ENCODE data around the gene SNAP25.

SNAP25 gene

DNA sequence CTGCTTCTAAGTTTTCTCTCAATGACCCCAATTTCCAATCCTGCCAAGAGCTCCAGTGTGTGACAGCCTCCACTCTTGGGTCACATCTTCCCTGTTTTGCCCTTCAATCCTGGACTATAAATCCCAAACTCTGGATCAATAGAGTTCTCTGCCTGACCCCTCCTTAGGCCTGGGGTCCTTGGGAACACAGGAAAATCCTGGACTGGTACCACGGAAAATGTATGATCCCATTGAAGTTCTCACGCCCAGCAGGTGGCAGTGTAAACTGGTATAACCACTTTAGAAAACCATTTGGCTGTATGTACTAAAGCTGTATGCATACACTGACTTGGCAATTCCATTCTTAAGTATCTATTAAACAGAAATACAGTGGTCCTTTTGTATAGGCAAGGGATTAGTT is 98.0 kb downstream of the SNAP25 start:
- DNase-seq (ENCODE audit: extremely low read depth, low read depth), result no peak
- TF ChIP-seq, protein P1, sequence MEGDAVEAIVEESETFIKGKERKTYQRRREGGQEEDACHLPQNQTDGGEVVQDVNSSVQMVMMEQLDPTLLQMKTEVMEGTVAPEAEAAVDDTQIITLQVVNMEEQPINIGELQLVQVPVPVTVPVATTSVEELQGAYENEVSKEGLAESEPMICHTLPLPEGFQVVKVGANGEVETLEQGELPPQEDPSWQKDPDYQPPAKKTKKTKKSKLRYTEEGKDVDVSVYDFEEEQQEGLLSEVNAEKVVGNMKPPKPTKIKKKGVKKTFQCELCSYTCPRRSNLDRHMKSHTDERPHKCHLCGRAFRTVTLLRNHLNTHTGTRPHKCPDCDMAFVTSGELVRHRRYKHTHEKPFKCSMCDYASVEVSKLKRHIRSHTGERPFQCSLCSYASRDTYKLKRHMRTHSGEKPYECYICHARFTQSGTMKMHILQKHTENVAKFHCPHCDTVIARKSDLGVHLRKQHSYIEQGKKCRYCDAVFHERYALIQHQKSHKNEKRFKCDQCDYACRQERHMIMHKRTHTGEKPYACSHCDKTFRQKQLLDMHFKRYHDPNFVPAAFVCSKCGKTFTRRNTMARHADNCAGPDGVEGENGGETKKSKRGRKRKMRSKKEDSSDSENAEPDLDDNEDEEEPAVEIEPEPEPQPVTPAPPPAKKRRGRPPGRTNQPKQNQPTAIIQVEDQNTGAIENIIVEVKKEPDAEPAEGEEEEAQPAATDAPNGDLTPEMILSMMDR (IDR thresholded peaks at IDR 0.05; ENCODE audit: low read depth, low read length, missing control alignments), result peak; percentile 35
- H3K4me3 ChIP-seq (replicated peaks; ENCODE audit: low read depth, low read length), result no peak overlapping the region

DNA sequence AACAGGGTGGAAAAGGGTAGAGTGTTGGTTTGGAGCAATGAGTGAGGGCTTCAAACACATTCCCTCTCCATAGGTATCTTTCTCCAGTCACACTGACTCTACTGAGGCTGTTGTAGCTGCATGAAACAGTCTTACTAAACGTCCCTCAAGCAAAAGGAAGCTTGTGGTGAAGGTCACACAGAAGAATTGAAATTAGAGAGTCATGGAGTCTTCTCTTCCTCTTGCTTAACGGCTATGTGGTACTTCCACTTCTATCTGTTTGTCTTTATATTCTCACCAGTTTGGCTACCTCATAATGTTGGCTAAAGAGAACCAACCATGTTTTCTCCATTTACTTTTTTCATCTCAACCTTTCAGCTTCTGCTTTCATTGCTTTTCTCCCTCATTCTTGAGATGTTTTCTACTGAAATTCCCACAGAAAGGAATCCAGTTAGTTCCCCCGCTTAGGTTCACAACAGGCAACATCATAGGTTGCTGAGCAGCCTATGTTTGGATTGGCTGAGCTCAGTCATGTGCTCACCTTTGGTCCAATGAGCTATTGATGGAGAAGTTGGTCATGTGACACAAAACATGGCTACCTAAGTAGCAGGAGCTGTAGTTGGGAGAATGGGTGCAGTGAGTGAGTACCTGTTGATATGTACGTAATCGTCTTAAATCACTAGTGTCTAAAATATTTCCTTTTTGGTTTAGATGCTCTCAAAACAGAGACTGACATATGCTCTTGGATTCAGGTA is 99.8 kb downstream of the SNAP25 start:
- H3K4me3 ChIP-seq (replicated peaks; ENCODE audit: low read depth, low read length), result no peak overlapping the region
- TF ChIP-seq, protein P1 (IDR thresholded peaks at IDR 0.05; ENCODE audit: low read depth, low read length, missing control alignments), result no peak
- DNase-seq (ENCODE audit: extremely low read depth, low read depth), result no peak

DNA sequence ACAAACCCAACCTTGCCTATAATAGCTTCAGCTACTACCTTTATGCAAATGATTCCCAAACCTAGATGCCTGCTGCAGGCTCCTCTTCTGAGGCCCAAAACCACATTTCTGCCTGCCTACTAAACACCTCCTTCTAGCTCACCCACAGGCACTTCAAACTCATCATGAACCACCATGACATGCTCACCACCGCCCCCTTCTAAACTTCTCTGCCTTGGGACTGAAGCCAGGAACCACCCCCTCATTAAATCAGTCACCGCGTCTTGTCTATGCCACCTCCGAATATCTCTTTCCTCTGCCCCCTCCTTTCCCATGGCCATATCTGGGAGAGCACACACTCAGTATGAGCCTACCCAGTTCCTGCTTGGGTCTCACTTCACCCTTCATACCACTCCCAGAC is 101.2 kb downstream of the SNAP25 start:
- no peak for DNase-seq (ENCODE audit: extremely low read depth, low read depth)
- H3K4me3 ChIP-seq (replicated peaks; ENCODE audit: low read depth, low read length), result no peak overlapping the region
- TF ChIP-seq, protein P1 (IDR thresholded peaks at IDR 0.05; ENCODE audit: low read depth, low read length, missing control alignments), result no peak

DNA sequence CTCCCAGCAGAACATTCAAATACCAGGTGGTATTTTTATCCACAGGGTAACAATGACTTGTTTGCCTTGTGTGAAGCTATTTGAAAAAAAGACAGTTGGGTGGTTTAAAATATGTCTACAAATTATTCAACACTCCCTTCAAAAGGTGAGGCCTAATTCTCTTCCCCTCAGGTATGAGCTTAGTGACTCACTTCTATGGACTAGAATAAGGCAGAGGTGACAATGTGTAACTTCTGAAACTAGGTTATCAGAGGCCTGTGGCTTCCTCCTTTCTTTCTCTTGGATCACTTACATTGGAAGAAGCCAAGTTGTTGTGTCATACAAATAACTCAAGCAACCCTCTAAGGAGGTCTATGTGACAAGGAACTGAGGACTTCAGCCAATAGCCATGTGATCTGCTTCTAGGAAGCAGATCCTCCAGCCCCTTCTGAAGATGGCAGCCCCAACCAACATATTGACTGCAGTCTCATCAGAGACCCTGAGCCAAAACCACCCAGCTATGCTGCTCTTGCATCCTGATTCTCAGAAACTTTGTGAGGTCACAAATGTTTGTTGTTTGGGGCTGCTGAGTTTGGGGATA is 102.6 kb downstream of the SNAP25 start:
- H3K4me3 ChIP-seq (replicated peaks; ENCODE audit: low read depth, low read length), result no peak overlapping the region
- TF ChIP-seq, protein P1 (IDR thresholded peaks at IDR 0.05; ENCODE audit: low read depth, low read length, missing control alignments), result no peak
- no peak for DNase-seq (ENCODE audit: extremely low read depth, low read depth)

DNA sequence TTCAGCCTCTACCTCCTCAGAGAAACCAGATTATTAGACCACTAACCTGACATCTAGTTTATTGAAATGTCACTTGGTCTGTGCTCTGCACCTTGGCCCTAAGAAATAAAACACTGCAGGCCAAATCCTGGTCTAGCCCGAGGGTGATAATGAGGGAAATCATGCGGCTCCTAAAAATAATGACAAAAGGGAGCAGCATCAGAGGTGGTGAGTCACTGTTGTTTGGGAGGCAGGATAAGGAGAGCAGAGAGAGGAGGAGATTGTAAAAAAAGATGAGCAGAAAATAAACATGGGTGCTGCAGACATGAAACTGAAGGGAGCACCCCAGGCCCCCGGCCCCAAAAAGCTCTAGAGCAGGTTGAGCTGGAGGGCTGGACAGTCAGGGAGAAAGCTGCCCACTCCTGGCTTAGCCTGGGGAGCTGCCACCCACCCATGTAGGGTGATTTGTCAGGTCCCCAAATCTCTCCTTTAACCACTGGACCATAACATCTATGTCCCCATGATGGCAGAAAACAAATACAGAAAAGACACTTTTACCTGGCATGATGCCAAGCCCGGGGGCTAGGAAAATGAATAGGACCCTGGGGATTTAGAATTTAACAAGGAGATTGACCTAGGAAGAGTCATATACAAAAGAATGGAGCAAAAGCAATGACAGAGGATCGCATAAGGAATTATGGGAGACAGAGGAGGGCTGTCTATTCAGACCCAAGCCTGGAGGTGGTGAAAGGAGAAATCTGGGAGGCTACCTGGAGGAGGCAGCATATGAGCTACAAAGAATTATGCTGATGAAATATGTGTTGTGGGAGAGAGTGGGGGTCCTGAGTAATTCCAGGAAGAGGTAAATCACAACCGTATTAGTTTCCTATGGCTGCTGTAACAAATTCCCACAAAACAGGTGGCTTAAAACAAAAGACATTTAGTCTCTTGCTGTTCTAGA is 103.7 kb downstream of the SNAP25 start:
- H3K4me3 ChIP-seq (replicated peaks; ENCODE audit: low read depth, low read length), result no peak overlapping the region
- TF ChIP-seq, protein P1 (IDR thresholded peaks at IDR 0.05; ENCODE audit: low read depth, low read length, missing control alignments), result no peak
- no peak for DNase-seq (ENCODE audit: extremely low read depth, low read depth)

DNA sequence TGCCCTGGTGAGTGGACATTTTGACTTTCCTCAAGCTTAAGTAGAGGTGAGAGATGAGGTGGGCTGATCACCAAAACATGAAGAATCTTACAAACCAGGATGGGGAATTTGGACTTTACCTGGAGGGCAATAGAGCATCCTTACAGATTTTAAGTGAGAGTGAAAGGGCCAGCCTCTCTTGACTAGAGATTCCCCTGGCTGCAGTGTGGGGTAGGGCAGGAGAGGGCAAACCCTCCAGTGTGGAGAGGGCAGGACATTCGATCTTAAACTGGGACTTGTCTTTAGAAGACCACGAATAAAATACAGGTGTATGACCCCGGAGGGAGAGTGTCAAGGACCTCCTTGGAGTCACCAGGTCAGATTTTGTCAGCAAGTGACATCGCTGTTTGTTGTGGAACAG is 105.1 kb downstream of the SNAP25 start:
- TF ChIP-seq, protein P1 (IDR thresholded peaks at IDR 0.05; ENCODE audit: low read depth, low read length, missing control alignments), result peak; percentile 6
- no peak for DNase-seq (ENCODE audit: extremely low read depth, low read depth)
- H3K4me3 ChIP-seq (replicated peaks; ENCODE audit: low read depth, low read length), result no peak overlapping the region

Measured in HFF-Myc (cell line).